Measurements from ENCODE around the gene SLC5A8.

SLC5A8 gene

GRCh38 chr12:101238306-101238705 lies 28.3 kb upstream of the SLC5A8 start:
- POLR2A ChIA-PET (ENCODE audit: low non-redundant PET): no interaction called here
- H3K27ac ChIP-seq: no peak overlapping the region
- CTCF ChIA-PET: no interaction called here
- no peak for DNase-seq (ENCODE audit: low spot score)
- TF ChIP-seq CTCF (conservative IDR thresholded peaks at IDR 0.05; ENCODE audit: low read depth): no peak

- no peak overlapping the region for H3K27ac ChIP-seq
- DNase-seq (ENCODE audit: low spot score): no peak
- CTCF ChIA-PET: no interaction called here
- no peak for TF ChIP-seq CTCF (conservative IDR thresholded peaks at IDR 0.05; ENCODE audit: low read depth)
- POLR2A ChIA-PET (ENCODE audit: low non-redundant PET): no interaction called here
Measured at GRCh38 chr12:101235686-101236085, 25.6 kb upstream of the SLC5A8 start.

- ChIA-PET POLR2A (ENCODE audit: low non-redundant PET) (no interaction called here), CTCF (no interaction called here)
- H3K27ac ChIP-seq: no peak overlapping the region
- DNase-seq (ENCODE audit: low spot score): no peak
- no peak for TF ChIP-seq CTCF (conservative IDR thresholded peaks at IDR 0.05; ENCODE audit: low read depth)
Measured at GRCh38 chr12:101231636-101232035, 21.6 kb upstream of the SLC5A8 start.

GRCh38 chr12:101230547-101230946 lies 20.5 kb upstream of the SLC5A8 start:
- POLR2A ChIA-PET (ENCODE audit: low non-redundant PET): no interaction called here
- no peak for TF ChIP-seq CTCF (conservative IDR thresholded peaks at IDR 0.05; ENCODE audit: low read depth)
- no peak overlapping the region for H3K27ac ChIP-seq
- CTCF ChIA-PET: no interaction called here
- DNase-seq (ENCODE audit: low spot score): peak; percentile 54

GRCh38 chr12:101229841-101230241 lies 19.8 kb upstream of the SLC5A8 start:
- ChIA-PET CTCF (no interaction called here), POLR2A (ENCODE audit: low non-redundant PET) (no interaction called here)
- DNase-seq (ENCODE audit: low spot score): no peak
- no peak for TF ChIP-seq CTCF (conservative IDR thresholded peaks at IDR 0.05; ENCODE audit: low read depth)
- no peak overlapping the region for H3K27ac ChIP-seq

GRCh38 chr12:101221301-101221700 lies 11.3 kb upstream of the SLC5A8 start:
- ChIA-PET CTCF (no interaction called here), POLR2A (ENCODE audit: low non-redundant PET) (no interaction called here)
- H3K27ac ChIP-seq: no peak overlapping the region
- DNase-seq (ENCODE audit: low spot score): no peak
- no peak for TF ChIP-seq CTCF (conservative IDR thresholded peaks at IDR 0.05; ENCODE audit: low read depth)

GRCh38 chr12:101216810-101217209 lies 6.8 kb upstream of the SLC5A8 start:
- CTCF ChIA-PET: no interaction called here
- POLR2A ChIA-PET (ENCODE audit: low non-redundant PET): no interaction called here
- no peak overlapping the region for H3K27ac ChIP-seq
- no peak for DNase-seq (ENCODE audit: low spot score)
- TF ChIP-seq CTCF (conservative IDR thresholded peaks at IDR 0.05; ENCODE audit: low read depth): no peak
